Measurements from ENCODE around the gene MC1R.

Gene MC1R

DNA sequence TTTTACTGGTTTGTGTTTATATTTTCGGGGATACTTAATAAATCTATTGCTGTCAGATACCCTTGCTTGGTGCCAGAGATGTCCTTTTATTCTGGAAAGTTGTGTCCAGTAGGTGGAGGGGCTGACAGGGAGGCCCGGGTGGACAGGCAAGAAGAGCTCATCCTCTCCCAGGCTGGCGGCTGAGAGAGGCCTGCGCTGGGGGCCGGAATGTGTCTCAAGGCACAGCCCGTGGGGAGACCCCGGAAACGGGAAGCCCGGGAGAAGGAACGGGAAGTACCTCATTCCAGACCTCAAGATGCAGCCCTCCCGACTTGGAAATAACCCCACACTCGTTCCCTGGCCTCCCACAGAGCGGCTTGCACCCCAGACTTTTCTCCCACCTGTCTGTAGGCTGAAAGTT is 17.4 kb downstream of the MC1R start:
- no peak for TF ChIP-seq EZH2 (IDR thresholded peaks at IDR 0.05; ENCODE audit: borderline replicate concordance, low read depth, low read length, severe bottlenecking)
- TF ChIP-seq, protein P1, sequence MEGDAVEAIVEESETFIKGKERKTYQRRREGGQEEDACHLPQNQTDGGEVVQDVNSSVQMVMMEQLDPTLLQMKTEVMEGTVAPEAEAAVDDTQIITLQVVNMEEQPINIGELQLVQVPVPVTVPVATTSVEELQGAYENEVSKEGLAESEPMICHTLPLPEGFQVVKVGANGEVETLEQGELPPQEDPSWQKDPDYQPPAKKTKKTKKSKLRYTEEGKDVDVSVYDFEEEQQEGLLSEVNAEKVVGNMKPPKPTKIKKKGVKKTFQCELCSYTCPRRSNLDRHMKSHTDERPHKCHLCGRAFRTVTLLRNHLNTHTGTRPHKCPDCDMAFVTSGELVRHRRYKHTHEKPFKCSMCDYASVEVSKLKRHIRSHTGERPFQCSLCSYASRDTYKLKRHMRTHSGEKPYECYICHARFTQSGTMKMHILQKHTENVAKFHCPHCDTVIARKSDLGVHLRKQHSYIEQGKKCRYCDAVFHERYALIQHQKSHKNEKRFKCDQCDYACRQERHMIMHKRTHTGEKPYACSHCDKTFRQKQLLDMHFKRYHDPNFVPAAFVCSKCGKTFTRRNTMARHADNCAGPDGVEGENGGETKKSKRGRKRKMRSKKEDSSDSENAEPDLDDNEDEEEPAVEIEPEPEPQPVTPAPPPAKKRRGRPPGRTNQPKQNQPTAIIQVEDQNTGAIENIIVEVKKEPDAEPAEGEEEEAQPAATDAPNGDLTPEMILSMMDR (IDR thresholded peaks at IDR 0.05; ENCODE audit: borderline replicate concordance, extremely low read depth, low read length, poor library complexity, severe bottlenecking) = no peak
- no peak overlapping the region for H3K27ac ChIP-seq (ENCODE audit: low read length)
- peaks cover 18% of the 10 kb centered on the region for H4K20me1 ChIP-seq (ENCODE audit: insufficient read depth, low read length)

DNA sequence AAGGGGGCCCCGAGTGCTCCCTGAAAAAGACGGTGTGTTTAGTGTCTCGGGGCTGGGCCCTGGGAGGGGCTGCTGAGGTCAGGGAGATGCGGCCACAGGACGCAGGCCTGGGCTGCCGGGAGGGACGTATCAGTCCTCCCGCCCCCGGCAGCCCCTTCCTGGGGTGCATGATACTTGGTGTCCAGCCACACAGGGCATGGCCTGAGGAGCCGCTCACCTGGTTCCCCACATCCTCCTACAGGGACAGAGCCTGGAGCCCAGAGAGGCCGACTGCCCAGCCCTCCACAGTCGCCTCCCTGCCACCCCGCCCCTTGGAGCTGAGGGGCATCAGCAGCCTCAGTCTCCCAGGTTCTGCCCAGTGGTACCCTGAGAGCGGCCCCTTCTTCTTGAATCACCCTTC is 17.8 kb downstream of the MC1R start:
- no peak for DNase-seq
- H3K9me3 ChIP-seq (ENCODE audit: insufficient read depth, low read length, severe bottlenecking) = no peaks in the 10 kb centered on the region
- no peak for ATAC-seq (ENCODE audit: insufficient read depth, low read depth)
- TF ChIP-seq, protein P1 (IDR thresholded peaks at IDR 0.05; ENCODE audit: borderline replicate concordance, extremely low read depth, low read length, poor library complexity, severe bottlenecking) = no peak
- no peak for TF ChIP-seq EZH2 (IDR thresholded peaks at IDR 0.05; ENCODE audit: borderline replicate concordance, low read depth, low read length, severe bottlenecking)
- H3K79me2 ChIP-seq (ENCODE audit: insufficient read depth, low read length) = no peaks in the 10 kb centered on the region
- H3K36me3 ChIP-seq (ENCODE audit: insufficient read depth, low read length) = no peaks in the 10 kb centered on the region
- H3K4me2 ChIP-seq (ENCODE audit: insufficient read depth, low read length) = no peak overlapping the region
- H3K27ac ChIP-seq (ENCODE audit: low read length) = no peak overlapping the region
- H3K9ac ChIP-seq (ENCODE audit: low read depth, low read length) = no peak overlapping the region
- H4K20me1 ChIP-seq (ENCODE audit: insufficient read depth, low read length) = peaks cover 14% of the 10 kb centered on the region
- H3K4me1 ChIP-seq (ENCODE audit: insufficient read depth, low read length) = no peaks in the 10 kb centered on the region
- H3K27me3 ChIP-seq (ENCODE audit: insufficient read depth, low read length, poor library complexity) = peaks cover 4% of the 10 kb centered on the region
- no peak overlapping the region for H3K4me3 ChIP-seq (ENCODE audit: low read depth in 1 of 2, low read length in 2 of 2)
- H2AFZ ChIP-seq (ENCODE audit: low read depth, low read length) = no peak overlapping the region

More for the DNA sequence above, 17.4 kb downstream of the MC1R start:
- no peaks in the 10 kb centered on the region for H3K9me3 ChIP-seq (ENCODE audit: insufficient read depth, low read length, severe bottlenecking)
- no peaks in the 10 kb centered on the region for H3K4me1 ChIP-seq (ENCODE audit: insufficient read depth, low read length)
- H3K4me3 ChIP-seq (ENCODE audit: low read depth in 1 of 2, low read length in 2 of 2) = no peak overlapping the region
- no peaks in the 10 kb centered on the region for H3K36me3 ChIP-seq (ENCODE audit: insufficient read depth, low read length)
- no peak overlapping the region for H3K9ac ChIP-seq (ENCODE audit: low read depth, low read length)
- no peak overlapping the region for H3K4me2 ChIP-seq (ENCODE audit: insufficient read depth, low read length)
- no peak overlapping the region for H2AFZ ChIP-seq (ENCODE audit: low read depth, low read length)
- DNase-seq = no peak
- peaks cover 4% of the 10 kb centered on the region for H3K27me3 ChIP-seq (ENCODE audit: insufficient read depth, low read length, poor library complexity)
- no peaks in the 10 kb centered on the region for H3K79me2 ChIP-seq (ENCODE audit: insufficient read depth, low read length)
- no peak for ATAC-seq (ENCODE audit: insufficient read depth, low read depth)

DNA sequence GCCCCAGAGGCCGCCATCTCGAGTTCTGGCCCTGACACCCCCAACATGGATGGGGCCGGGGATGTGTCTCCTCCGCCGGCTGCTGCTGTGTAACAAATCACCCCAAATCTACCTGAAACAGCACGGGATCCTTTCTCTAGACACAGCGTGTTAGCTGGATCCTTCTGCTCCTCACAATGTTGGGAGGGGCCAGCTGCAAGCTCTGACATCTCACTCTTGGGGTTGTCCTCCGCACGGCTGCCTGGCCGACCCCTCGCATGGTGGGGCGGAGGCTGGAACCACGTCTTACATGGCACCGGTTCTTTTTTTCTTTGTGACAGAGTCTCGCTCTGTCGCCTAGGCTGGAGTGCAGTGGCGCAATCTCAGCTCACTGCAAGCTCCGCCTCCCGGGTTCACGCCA is 18.3 kb downstream of the MC1R start:
- Histone ChIP-seq H3K79me2 (ENCODE audit: insufficient read depth, low read length) (no peaks in the 10 kb centered on the region), H4K20me1 (ENCODE audit: insufficient read depth, low read length) (peaks cover 9% of the 10 kb centered on the region), H3K27me3 (ENCODE audit: insufficient read depth, low read length, poor library complexity) (peaks cover 4% of the 10 kb centered on the region), H3K36me3 (ENCODE audit: insufficient read depth, low read length) (no peaks in the 10 kb centered on the region), H3K4me2 (ENCODE audit: insufficient read depth, low read length) (no peak overlapping the region), H2AFZ (ENCODE audit: low read depth, low read length) (no peak overlapping the region), H3K4me3 (ENCODE audit: low read depth in 1 of 2, low read length in 2 of 2) (no peak overlapping the region), H3K27ac (ENCODE audit: low read length) (no peak overlapping the region), H3K4me1 (ENCODE audit: insufficient read depth, low read length) (no peaks in the 10 kb centered on the region), H3K9me3 (ENCODE audit: insufficient read depth, low read length, severe bottlenecking) (no peaks in the 10 kb centered on the region), H3K9ac (ENCODE audit: low read depth, low read length) (no peak overlapping the region)
- ATAC-seq (ENCODE audit: insufficient read depth, low read depth) (no peak), DNase-seq (no peak)
- TF ChIP-seq, protein P1 (IDR thresholded peaks at IDR 0.05; ENCODE audit: borderline replicate concordance, extremely low read depth, low read length, poor library complexity, severe bottlenecking) = no peak
- no peak for TF ChIP-seq EZH2 (IDR thresholded peaks at IDR 0.05; ENCODE audit: borderline replicate concordance, low read depth, low read length, severe bottlenecking)

Data from DND-41 (cell line).